Suppressor macrophage (primary cell): Measurements from ENCODE around the gene AKAP13.

Source experiments
- DNase-seq, 4 experiments: peaks; one replicate each; pipeline ENCODE4 v3.0.0-alpha.2; 2020 to 2022

The AKAP13 gene

DNA sequence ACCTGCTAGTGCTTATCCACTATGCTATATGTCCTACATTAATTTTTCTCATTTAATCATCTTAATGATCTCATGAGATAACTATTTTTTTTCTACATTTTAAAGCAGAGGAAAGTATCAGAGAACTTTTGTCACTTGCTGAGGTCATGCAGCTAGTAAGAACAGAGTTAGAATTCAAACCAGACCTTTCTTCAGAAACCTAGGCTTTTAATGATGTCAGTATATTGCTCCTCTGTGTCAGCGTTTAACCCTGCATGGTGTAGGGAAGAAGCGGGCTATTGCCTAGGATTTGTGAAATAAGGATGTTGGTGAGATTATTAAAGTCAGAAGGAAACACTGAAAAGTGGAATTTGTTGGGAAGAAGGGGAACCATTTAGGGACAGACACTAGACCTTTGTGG is 121.2 kb downstream of the AKAP13 start:
- DNase-seq, result no peak

DNA sequence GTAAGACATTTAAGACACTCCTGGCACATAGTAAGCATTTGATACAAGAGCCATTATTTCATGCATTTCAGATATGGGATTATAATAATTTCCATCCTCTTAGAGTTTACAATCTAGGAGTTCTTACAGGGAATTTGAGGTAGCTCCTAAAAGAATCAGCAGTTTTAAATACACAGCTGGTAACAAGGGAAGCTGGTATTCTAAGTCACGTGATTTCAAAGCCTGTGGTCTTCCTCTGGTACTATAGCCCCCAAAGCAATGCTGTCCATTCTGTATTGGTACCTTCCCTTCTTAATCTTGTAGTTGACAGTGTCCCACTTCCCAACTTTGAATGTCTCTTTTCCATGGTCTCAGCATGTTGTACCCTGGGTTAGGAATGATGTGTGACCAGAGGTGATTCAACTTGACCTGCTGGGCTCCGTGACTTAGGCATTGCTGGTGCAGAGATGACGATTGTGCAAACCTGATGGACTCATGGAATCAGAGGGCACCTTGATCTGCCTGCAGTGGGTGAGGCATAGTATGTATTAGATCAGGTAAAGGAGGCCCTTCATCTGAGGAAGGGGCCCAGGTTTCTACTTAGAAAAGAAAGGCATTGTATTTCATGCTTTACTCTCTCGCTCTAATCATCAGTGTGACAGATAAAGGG is 122.9 kb downstream of the AKAP13 start:
- DNase-seq, result no peak

DNA sequence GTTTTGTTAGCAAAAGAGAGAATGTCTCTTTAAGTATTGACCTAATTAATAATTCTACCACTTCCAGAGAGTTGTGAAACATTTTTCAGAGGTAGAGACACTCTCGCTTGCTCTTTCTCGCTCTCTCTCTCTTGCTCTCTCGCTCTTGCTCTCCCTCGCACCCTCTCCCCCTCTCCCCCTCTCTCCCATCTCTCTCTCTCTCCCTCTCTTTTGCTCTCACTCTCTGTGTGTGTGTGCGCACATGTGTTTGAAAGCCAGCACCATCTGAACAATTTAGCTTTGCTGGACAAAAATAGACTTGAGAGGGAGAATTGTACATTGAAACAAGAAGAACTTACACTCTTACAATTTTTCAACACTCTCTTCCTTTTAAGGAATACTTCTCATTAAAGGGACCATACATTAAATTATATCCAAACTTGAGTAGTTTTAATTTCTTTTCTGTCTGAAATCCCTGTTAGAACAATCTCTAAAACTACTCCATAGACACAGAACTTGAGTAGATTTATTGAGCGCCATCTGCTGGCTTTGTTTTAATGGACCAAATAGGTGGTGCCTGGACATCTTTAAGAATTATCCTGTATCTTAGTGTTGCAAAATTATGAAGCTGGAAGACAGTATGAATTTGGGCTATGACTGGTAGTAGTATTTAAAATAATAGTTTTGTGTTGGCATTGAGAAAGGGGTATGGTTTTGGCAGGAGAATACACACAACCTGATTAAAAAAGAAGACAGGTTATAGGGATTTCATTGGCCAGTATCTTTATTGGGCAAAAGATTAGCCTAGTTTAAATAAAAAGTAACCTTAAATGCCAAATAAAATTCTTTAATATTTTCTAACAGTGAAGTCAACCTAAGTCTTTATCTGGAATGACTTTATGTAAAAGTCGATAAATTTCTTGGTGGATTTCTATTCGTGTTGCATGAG is 124.6 kb downstream of the AKAP13 start:
- peak; percentile 53 to 80 (median 68) for DNase-seq

DNA sequence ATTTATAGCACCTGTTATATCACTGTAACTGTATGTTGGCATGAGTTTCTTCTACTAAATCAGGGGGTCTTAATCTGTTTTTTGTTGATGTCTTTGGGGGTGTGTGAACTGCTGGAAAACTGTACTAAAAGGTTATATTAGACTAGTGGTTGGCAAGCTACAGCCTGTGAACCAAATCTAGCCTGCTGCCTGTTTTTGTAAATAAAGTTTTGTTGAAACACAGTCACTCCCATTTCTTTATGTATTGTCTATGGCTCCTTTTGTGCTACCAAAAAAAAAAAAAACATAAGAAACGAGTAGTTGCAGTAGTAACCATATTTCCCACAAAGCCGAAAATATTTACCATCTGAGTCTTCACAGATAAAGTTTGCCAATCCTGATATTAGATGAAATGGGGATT is 126.7 kb downstream of the AKAP13 start:
- no peak for DNase-seq

DNA sequence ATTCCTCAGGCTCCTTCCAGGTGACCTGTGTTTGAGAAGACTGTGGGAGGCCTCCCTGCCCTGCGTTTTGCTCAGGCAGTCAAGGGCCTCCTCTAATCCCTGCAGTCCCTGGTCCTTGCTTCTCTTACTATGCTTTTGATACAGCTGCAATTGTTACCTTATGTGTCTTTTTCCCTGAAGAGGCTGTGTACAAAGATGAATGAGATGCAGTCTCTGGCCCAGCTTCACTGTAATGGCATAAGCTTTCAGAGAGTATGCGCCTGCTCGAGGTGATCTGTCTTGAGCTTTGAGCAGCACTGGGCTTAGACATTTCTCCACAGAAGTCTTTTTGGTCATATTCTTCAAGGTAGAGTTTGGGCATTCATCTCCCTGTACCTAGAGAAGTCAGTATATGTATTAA is 129.6 kb downstream of the AKAP13 start:
- DNase-seq, result no peak

DNA sequence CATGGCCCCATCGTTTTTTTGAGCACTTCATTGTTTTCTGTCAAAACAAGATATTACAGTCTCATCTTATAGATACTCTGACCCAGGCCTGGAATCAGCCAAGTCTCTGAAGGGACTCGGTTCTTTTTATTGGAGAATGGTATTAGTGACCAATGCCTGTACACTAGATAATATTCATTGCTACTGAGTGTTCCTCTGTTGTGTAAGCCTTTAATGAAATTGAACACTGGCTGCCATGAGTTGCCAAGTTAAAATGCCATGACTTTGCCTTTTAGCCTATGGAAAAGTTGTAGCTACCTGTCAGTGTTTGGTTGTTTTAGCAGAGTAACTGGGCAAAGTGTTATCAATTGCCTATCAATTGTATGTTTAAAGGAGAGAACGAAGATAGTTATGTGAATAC is 134.0 kb downstream of the AKAP13 start:
- no peak for DNase-seq

DNA sequence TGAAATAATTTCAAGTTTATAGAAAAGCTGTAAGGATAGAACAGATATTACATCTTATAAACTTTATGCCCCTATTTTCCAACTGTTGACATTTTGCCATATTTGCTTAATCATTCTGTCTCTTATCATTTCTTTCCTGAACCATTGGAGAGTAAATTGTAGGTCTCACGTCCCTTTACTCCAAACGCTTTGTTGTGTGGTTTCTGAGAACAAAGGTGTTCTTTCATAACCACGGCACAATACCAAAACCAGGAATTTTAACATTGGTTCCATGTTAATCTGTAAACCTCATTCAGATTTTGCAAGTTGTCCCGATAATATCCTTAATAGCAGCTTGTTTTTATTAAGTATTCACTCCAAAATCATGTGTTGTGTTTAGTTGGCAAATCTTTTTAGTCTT is 134.8 kb downstream of the AKAP13 start:
- no peak for DNase-seq

DNA sequence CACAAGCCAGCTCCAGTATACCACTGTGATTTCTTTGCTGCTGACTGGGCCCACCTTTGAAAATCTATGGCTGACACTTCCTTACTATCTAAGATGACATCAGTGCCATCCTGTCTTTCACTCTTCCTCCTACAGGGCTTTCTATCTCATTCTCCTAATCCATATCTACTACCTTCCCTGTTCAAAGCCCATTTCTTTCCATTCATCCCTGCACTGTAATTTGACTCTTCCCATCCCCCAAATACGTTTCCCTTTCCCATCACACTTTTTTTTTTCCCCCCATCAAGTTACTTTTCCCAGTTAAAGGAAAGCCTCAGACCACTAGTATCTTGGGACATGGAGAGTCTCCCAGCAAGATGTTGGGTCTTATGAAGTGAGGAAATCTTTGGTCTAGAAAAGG is 136.7 kb downstream of the AKAP13 start:
- no peak for DNase-seq

DNA sequence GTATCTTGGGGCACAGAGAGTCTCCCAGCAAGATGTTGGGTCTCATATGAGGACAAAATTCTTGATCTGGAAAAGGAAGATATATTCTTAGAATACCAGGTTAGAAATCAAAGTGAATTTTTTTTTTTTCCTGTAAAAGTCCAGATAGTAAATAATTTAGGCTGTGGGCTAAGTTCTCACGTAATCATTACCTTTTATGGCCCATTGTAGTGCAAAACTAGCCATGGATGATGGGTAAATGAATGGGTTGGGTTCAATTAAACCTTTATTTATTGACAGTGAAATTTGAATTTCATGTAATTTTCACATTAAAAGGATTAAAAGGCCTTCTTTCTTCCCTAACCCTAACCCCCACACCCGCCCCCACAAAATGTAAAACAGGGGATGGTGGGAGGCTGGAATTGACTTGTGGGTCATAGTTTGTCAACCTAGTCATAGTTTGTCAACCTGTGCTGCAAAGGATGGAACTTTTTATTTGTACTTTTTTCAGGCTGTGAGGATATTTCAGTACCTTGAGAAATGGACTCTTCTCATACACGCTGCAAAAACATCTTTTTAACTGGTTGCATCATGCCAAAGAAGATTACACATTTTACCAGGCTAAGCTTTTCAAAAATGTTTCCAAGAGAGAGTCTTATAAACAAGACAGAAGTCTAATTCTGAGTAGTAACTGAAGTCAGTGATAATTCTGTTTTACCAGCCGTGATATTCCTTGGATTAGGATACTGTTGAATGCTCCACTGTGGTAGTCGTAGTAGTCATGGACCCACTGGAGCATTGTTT is 138.8 kb downstream of the AKAP13 start:
- DNase-seq, result no peak

DNA sequence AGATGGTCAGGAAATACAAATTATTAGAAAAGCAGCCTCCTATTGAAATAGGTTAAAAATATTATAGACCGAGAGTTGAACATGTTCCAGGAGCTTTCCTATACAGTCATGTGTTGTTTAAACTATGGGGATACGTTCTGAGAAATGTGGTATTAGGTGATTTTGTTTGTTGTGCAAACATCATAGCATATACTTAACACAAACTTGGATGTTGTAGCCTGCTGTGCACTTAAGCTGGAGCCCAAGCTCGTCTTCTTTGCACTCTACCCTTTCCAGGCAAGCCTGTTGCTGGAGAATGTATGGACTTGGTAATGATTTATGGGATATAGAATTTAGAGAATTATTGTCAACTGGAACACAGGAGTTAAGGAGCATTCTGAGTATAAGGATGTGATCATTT is 140.2 kb downstream of the AKAP13 start:
- no peak for DNase-seq

DNA sequence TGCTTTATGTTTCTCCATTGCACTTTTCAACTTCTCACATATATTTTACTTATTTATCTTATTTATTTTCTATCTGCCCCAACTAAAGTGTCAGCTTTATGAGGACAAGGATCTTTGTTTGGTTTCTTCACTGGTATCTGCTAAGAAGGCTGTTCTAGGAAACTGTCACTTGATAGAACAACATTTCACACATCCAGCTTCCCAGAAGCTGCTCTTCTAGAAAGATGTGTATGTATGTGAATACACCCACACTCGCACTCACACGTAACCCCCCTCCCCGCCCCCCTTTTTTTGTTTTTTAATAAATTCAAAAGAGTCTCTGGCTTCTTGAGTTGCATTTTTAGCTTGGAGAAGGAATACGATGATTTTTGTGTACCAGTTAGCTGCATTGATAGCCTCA is 143.1 kb downstream of the AKAP13 start:
- no peak for DNase-seq

DNA sequence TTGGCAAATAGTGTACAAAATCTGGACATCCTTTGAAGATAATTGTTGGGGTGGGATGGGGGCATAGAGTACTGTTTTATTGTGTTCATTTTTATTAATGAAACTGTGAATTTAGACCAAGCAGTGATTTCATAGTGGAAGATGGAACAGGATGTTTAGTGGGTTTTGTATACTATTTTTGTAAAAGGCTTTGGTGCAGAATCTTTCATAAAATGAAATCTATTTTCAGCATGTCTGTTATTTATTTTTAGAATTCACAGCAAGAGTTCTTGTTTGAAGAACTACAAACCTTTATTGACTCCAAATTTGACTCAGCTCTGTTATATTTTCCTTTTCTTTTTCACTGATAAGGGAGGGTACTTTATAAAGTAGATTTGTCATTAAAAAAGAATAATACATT is 145.4 kb downstream of the AKAP13 start:
- no peak for DNase-seq

DNA sequence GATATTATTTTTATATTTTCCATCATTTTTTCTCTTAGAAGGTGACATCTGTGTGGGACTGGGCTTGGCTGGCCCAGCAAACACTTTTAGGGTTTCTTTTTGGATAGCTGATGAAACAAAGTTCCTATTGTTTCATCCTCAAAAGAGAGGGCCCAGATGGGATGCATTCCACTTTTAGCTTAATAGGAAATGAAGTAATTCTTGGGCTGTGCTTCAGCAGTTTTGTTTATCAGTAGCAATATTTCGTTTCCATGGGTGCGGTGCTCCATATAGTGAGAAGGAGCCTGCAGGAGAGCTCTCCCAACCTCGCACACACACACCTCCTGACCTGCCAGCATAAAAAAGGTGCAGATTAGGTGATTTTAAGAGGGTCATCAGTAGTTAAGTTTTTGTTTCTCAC is 147.5 kb downstream of the AKAP13 start:
- DNase-seq, result peak; percentile 18 to 51 (median 43)

DNA sequence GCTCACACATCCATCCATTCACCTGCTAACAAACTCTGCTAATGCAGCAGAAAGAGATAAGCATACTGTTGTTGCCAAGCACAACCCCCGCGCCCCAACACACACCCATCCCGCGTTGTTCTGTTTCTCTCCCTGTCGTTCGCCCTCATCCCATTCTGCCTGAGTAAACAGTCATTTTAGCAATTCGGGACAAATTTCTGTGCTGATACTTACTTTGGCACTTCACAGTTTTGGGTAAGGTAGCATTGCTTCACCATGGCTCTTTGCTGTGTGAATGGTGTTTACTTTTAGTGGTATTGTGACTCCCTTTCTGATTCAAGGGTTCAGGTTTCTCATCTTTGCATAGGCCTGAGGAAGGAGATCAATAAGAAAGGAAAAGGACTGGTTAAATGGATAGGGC is 149.7 kb downstream of the AKAP13 start:
- DNase-seq, result no peak

DNA sequence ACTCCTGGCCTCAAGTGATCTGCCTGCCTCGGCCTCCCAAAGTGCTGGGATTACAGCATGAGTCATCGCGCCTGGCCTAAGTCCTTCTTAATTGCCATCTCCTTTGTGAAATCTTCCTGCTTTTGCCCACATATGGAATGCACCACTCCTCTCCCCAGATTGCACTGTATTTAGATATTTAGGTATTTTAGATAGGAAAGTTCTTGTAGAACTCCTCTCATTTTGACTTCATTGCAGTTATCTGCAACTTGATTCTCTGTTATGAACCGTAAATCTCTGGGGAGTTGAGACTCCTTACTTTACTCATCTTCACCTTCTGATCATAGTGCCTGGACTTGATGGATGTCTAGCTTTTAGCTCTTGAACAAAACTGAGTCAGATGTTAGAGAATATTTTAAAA is 150.7 kb downstream of the AKAP13 start:
- no peak for DNase-seq

DNA sequence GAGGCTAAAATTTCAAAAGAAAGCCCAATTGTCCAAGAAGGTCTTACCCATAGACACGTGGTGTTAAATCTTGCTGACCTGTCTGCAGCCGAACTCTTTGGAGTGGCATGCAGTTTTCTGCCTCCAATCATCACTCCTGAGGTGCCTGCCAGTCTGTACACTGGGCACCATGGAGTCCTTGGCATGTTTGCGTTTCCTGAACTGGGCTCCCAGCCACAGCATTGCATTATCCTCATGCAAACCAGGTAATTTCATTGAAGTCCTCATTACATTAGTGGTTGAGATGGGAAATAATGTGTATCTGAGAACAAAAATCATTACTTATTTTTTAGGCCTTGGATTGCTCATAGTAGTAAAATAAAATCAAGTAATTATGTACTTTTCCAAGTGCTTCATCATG is 152.3 kb downstream of the AKAP13 start:
- no peak for DNase-seq

DNA sequence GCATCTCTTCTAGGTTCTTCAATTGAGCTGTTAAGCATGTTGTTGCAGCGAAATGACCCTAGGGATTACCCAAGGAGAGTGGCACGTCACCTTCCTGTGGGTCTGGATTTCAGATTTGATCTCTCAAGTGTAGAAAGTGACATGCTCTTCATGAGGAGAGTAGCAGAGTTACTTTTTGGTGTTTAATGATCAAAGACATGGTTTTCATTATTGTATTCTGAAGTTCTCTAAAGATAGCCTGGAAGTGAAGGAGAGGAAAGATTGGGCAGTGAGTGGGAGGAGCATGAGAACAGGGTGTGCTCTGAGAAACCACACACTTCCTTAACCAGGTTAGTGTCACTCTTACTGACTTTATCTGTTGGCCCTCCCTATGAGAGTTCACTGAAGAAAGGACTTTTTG is 153.6 kb downstream of the AKAP13 start:
- DNase-seq, result peak; percentile 42 to 64 (median 62)

DNA sequence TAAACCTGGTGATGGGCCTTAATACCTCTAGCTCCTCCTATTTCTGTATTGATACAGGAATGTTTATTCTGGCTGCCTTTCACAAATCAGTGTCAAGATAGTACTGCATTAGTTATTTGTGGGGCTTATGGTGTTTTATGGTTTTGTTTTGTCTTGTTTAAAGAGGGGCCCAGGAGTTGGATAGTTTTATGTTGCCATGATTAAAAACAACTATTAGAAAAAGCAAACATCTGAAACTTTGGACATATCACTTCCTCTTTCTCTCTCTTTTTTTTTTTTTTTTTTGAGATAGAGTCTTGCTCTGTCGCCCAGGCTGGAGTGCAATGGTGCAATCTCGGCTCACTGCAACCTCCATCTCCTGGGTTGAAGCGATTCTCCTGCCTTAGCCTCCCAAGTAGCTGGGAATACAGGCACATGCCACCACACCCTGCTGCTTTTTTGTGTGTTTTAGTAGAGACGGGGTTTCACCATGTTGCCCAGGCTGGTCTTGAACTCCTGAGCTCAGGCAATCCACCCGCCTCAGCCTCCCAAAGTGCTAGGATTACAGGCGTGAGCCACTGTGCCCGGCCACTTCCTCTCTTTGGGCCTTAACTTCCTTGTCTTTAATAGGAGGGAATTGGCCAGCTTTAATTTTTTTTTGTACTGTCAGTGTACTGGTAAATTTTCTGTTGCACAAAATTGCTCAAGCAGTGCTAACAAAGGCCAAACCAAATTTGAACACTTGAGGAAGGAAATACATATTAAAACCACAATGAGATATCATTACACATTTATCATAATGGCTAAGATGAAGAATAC is 155.3 kb downstream of the AKAP13 start:
- peak; percentile 63 to 87 (median 82) for DNase-seq

DNA sequence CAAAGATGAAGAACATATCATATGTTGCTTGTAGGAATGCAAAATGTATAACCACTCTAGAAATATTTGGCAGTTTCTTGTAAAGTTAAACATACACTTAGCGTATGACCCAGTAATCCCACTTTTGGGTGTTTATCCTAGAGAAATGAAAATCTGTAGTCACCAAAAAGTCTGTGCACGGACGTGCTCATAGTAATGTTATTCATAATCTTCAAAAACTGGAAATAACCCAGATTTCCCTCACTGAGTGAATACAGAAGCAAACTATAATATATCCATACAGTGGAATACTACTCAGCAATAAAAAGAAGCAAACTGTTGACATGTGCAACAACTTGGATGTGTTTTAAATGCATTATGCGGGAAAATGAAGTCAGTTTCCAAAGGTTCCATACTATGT is 155.9 kb downstream of the AKAP13 start:
- no peak for DNase-seq

DNA sequence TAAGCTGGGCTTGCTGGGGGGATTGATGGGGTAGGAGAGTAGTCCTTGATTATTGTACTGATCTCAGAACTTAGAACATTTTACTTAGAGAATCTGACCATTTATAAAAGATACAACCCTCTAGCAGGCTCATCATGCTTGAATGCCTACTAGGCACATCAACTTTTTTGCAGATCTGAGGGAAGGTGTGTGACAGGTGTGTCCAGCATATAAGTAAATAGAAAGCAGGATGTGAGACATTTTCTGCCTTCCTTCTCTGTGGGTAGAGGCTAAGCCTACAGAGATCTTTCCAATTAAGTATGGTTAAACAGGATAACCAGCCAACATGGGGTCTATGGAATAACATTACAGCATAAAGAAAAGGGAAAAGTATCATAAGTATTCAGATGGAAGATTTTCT is 159.1 kb downstream of the AKAP13 start:
- DNase-seq, result no peak

DNA sequence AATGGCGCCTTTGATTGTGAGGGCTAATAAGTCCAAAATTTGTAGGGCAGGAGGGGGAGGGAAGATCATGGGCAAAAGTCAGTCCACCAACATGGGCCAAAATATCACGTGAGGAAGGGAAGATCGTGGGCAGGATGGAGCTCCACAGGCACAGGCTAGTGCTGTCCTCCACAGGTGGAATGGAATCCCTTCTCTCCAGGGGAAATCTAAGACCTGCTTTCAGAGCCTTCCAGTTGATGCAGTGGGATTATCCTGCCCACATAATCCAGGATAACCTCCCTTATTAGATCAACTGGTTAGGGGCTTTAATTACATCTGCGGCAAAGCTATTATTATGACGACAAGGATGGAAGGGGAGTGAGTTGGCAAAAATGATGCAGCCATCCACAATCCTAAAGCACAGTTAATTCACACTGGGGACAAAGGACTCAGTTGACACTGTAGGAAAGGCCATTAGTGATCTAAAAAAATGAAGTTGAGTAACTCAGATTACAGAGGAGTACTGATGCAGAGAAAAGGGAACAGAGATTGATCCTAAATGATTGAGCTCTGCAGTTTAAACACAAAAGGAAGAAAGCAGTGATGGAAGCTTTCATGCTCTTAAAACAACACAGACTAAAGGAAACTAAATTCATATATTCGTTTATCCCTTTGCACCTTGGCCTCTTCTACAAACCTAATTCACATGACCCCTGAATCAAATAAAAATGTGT is 159.8 kb downstream of the AKAP13 start:
- DNase-seq, result peak in 2 of 4 experiments; percentile 58 to 66

DNA sequence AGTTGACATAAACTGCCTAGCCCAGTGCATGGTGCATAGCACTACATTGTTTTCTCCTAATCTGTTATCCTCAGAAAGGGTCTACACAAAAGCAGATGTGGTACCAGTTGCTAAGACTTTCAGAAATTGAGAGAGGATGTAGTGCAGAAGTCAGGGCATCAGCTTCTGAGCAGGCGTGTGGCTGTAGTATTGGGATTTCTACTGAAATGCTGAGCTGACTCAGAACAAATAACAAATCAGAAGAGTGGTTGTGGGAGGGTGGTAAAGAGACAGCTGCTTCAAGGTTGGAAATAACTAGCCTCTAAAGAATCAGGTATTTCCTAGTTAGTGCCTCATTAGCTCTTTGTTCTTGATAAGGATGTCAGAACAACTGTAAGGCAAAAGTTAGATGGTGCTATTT is 161.3 kb downstream of the AKAP13 start:
- DNase-seq, result peak in 1 of 4 experiments; percentile 23
